T-helper 17 cell (primary cell): ENCODE data around the gene BRINP1. TPM values are rescaled to one million over a fixed set of nuclear protein-coding genes. Genes with fewer than 3 reads are reported as not detected.

Experiments used
- ATAC-seq: fragments of 150-1000 bp; cut with Tn5 transposase; 2 replicates; pipeline ENCODE4 v1.10.0; 2021; ENCODE audit warnings: mild to moderate bottlenecking, moderate library complexity
- DNase-seq, 3 donors: peaks; one replicate each; pipeline versions ENCODE4 v3.0.0 to v3.0.0-alpha.2; 2020 to 2021
- H3K9me3 ChIP-seq: one replicate; pipeline ENCODE4 v1.7.0; 2013; ENCODE audit warnings: low read length, mild to moderate bottlenecking; ENCODE audit not compliant: control insufficient read depth, poor library complexity, severe bottlenecking
- H3K27ac Mint-ChIP-seq: one replicate; pipeline ENCODE4 v1.8.0; 2022; ENCODE audit warnings: mild to moderate bottlenecking, moderate library complexity, mixed read lengths
- H3K27me3 Mint-ChIP-seq: one replicate; pipeline ENCODE4 v1.8.0; 2022; ENCODE audit warnings: mixed read lengths
- H3K36me3 Mint-ChIP-seq: one replicate; pipeline ENCODE4 v1.8.0; 2022; ENCODE audit warnings: low read depth, mixed read lengths
- H3K4me1 Mint-ChIP-seq: one replicate; pipeline ENCODE4 v1.8.0; 2022; ENCODE audit warnings: mild to moderate bottlenecking, mixed read lengths
- H3K4me3 Mint-ChIP-seq: one replicate; pipeline ENCODE4 v1.8.0; 2022; ENCODE audit warnings: mild to moderate bottlenecking, moderate library complexity, mixed read lengths
- total RNA-seq, 4 donors: library from RNA in 2 of 4; stranded (reverse) in 2 of 4; gene quantifications; one replicate each; pipeline ENCODE4 v1.2.3 and lab custom pipeline; 2022 to 2026

Gene BRINP1
- total RNA-seq, 2 donors from 2014 or later = not detected

DNA sequence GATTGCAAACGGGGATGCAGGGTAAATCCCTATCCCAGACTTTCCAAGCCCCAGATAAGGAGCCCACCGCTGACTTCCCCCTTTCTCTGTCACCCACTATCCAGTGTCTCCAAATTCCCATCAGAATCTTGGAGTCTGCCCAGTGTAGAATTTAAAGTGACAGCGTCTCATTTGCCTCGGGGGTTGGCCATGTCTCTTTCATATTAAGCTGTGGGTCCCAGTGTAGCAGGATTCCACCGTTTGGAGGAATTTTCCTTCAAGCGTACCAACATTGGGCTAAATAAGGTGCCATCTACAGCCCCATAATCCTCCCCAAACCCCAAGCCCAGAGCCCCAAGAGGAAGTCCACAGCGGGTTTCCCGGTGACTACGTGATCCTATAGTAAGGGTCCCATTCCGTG is 1.1 kb downstream of the BRINP1 start:
- Mint-ChIP-seq H3K4me1 (no peaks in the 10 kb centered on the region), H3K27ac (no peak overlapping the region), H3K4me3 (no peak overlapping the region), H3K36me3 (no peaks in the 10 kb centered on the region), H3K27me3 (peaks cover 12% of the 10 kb centered on the region)
- DNase-seq (no peak), ATAC-seq (no peak)
- peaks cover 4% of the 10 kb centered on the region for H3K9me3 ChIP-seq

DNA sequence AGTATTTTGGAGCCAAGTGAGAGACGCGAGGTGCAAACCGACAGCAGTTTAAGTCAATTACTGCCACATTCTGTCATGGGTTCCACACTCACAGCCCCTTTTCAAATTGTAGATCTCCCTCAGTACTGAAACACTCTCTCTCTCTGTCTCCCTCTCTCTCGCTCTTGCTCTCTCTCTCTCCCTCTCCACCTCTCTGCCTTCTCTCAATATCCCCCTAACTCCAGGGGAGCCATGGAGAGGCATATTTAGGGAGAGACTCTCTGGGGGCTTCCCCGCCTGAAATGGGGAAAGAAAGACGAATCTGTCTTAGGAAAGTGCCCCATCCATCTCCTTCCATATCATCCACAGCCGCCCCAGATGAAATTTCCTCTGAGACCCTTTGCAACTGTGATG is 1.6 kb downstream of the BRINP1 start:
- peaks cover 4% of the 10 kb centered on the region for H3K9me3 ChIP-seq
- H3K27ac Mint-ChIP-seq = no peak overlapping the region

DNA sequence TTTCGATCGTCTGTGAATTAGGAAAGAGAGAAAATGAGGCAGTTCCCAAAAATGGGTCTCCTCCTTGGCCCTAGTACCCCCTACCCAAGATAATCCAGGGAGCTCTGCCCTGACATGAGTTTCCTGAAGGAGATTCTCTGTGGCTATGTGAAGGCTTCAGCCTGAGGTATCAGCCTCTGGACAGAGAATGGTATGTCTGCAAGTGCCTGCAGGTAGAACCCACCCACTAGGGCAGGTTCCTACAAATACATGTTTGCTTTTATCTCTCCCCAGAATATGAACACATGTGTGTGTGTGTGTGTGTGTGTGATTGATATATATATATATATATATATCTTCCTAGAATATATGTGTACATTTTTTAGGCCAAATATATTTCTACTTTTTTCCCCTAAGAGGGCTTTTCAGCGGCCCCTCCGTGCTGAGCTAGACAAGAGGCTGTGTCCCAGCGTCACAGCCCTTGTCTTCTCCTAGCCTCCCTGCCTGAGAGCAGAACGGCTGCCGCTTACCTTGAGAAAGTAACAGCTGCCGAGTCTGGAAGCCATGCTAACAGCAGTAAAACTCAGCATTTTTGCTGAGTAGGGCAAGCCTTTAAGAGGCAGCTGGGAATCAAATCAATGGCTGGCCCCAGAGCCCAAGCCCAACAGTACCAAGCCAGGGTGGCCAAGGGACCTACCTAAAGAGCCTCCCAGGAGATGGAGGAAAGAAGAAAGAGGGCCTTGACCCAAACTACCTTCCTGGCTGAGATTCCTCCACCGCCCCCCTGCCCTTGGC is 2.1 kb downstream of the BRINP1 start:
- no peak overlapping the region for H3K27ac Mint-ChIP-seq
- H3K9me3 ChIP-seq = peaks cover 4% of the 10 kb centered on the region
- ATAC-seq = no peak
- no peaks in the 10 kb centered on the region for H3K4me1 Mint-ChIP-seq
- no peak overlapping the region for H3K4me3 Mint-ChIP-seq
- H3K27me3 Mint-ChIP-seq = peaks cover 12% of the 10 kb centered on the region
- DNase-seq = no peak
- H3K36me3 Mint-ChIP-seq = no peaks in the 10 kb centered on the region

More for the DNA sequence above, 1.6 kb downstream of the BRINP1 start:
- no peaks in the 10 kb centered on the region for H3K36me3 Mint-ChIP-seq
- no peak overlapping the region for H3K4me3 Mint-ChIP-seq
- peaks cover 12% of the 10 kb centered on the region for H3K27me3 Mint-ChIP-seq
- no peak for DNase-seq
- no peaks in the 10 kb centered on the region for H3K4me1 Mint-ChIP-seq
- no peak for ATAC-seq

DNA sequence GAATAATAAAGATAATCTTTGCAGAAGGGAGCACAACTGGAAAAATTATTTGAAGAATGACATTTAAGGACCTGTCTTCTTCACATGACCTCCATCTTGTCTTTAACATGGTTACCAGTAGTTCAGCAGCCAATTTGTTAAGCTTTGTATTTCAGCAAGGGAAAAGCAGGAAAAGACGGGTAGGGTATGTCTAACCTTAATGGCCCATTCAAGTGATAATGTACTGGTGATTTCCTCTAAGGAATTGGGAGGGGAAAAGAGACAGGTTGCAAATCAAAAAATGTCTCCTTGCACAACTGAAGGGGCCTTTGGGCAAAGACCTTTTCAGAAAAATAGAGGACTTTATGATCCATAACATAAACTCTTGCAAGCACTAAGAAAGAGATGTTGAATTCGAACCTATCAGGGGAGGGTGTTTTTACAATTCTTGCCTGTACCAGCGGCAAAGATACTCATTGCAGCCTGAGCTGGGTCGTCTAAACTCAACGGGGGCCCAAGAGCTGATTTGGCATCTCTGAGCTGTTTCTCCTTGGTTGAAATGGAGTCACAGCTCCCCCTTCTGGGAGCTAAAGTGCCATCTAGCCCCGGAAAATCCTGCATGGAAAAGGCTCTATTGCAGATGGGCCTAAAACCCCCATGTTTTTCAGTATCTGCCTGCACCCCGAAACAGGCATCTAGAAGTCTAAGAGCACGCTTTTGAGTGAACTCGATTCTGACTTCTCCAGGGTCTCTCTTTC is 3.8 kb downstream of the BRINP1 start:
- Mint-ChIP-seq H3K4me3 (no peak overlapping the region), H3K4me1 (no peaks in the 10 kb centered on the region), H3K36me3 (no peaks in the 10 kb centered on the region), H3K27me3 (peaks cover 12% of the 10 kb centered on the region), H3K27ac (no peak overlapping the region)
- no peaks in the 10 kb centered on the region for H3K9me3 ChIP-seq
- DNase-seq (no peak), ATAC-seq (no peak)

DNA sequence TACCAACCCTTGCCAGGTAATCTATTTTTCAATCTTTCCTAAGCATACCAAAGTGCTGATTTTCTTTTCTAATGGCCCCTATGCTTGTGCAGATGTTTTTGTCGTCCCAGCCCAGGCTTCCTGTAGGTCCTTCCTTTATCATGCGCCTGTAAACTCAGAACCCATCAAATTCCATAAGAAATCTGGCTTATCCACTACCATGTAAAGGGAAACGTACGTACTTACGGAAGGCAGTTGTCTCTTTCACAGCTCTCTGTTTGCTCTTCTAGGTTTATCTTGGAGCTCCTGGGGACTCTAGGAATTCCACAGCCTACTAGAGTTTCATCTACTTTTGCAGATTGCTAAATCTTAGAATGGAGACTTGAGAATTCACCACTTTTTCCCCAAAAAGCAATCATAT is 9.0 kb downstream of the BRINP1 start:
- Mint-ChIP-seq H3K4me3 (no peak overlapping the region), H3K27ac (no peak overlapping the region), H3K4me1 (no peaks in the 10 kb centered on the region), H3K36me3 (no peaks in the 10 kb centered on the region), H3K27me3 (no peaks in the 10 kb centered on the region)
- ATAC-seq = no peak
- DNase-seq = no peak
- H3K9me3 ChIP-seq = no peaks in the 10 kb centered on the region

DNA sequence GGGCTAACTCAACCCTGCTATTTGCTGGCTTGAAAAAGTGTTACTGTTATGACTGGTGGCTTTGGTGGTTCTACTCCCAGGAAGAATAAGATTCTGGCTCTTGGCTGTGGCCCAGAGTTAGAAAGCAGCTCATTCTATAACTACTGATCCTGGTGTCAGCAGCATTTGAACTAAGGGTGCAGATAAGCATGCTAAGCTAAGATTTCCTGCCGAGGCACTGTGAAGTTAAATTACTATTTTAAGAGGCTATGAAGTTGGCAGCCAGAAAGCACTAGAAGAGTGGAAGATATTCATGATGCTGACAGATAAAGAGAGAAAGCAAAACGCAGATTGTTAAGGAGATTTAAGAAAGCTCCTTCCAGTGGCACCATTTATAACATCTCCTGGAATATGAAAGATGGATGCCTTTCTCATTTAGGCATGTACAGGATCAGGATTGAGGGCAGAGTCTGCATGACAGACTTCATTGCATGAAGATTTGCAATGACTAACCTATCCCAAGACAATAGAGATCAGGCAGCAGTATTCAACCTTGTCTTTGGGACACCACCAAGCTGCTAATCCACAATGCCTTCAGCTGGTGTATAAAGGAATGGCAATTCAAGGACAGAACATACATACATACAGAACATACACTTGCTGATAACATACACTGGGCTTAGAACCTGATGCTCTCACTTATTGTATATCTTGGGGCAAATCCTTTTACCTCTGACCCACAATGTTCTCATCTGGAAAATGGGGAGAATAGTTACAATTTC is 11.7 kb downstream of the BRINP1 start:
- DNase-seq (no peak), ATAC-seq (no peak)
- no peak overlapping the region for H3K27ac Mint-ChIP-seq
- H3K4me3 Mint-ChIP-seq = no peak overlapping the region
- H3K27me3 Mint-ChIP-seq = no peaks in the 10 kb centered on the region
- no peaks in the 10 kb centered on the region for H3K4me1 Mint-ChIP-seq
- H3K9me3 ChIP-seq = no peaks in the 10 kb centered on the region
- H3K36me3 Mint-ChIP-seq = no peaks in the 10 kb centered on the region

DNA sequence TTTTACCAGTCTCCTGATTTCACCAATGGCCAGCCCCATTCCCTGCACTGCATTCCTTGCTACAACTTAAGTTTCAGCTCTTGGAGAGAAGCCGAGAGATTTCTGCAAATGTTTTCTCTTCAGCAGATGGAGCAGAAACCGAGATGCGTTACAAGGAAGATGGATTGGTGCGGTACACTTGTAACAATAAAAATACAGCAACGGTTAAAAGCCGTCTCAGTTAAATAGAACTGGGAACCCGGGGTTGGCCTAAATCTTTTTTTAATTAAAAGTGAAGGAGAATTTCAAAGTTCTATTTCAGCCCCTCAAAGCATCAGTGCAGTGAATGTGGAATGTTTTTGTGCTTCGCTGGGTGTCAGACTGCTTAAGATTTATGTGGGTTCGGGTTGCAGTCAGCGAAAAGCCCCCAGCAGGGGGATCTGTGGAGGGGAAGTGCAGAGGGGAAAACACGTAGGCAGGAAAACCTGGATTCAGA is 19.8 kb downstream of the BRINP1 start:
- DNase-seq = no peak
- ATAC-seq = no peak
- H3K27ac Mint-ChIP-seq = no peak overlapping the region
- no peaks in the 10 kb centered on the region for H3K4me1 Mint-ChIP-seq
- H3K36me3 Mint-ChIP-seq = no peaks in the 10 kb centered on the region
- H3K4me3 Mint-ChIP-seq = no peak overlapping the region
- no peaks in the 10 kb centered on the region for H3K27me3 Mint-ChIP-seq
- H3K9me3 ChIP-seq = no peaks in the 10 kb centered on the region

DNA sequence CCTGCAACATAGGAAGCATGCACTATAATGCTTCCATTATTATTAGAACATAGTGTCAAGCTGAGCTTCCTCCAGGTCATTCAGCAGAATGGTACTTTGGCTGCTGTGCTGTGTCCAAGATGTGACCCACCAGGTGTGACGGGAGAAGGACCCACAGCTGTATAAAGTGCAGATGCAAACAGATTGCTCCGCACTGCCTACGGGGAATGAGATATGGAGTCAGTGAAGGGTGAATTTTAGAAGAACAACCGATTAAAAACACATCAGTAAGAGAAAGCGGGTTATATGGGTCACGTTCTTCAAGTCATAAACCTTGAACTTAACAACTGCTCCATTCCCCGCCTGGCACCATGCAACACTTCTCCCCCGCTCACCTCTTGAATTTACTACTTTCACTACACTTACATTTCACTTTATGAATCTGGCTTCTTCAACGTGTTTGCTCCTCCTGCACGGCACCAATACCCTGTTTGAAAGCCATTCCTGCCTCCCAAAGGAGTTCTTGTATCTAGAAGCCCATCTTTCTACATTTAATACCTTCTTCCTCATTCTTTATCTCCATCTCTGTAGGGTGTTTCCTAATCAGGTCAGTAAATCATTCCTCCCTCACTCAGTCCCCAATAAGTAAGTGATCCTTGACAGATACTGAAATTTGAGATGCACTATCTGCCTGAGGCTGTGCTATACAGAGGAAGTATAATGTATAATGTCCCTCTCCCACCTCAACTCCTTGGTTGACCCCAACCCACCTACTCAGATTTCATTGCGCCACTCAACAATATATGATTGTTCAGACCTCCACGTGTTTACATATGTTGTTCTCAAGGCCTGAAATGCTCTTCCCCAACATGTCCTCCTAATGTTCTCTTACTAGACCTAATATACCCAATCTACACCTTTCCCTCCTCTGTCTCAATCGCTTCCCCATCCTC is 25.9 kb downstream of the BRINP1 start:
- no peaks in the 10 kb centered on the region for H3K27me3 Mint-ChIP-seq
- no peak overlapping the region for H3K4me3 Mint-ChIP-seq
- no peaks in the 10 kb centered on the region for H3K4me1 Mint-ChIP-seq
- no peak for DNase-seq
- H3K27ac Mint-ChIP-seq = no peak overlapping the region
- no peaks in the 10 kb centered on the region for H3K9me3 ChIP-seq
- no peak for ATAC-seq
- no peaks in the 10 kb centered on the region for H3K36me3 Mint-ChIP-seq

DNA sequence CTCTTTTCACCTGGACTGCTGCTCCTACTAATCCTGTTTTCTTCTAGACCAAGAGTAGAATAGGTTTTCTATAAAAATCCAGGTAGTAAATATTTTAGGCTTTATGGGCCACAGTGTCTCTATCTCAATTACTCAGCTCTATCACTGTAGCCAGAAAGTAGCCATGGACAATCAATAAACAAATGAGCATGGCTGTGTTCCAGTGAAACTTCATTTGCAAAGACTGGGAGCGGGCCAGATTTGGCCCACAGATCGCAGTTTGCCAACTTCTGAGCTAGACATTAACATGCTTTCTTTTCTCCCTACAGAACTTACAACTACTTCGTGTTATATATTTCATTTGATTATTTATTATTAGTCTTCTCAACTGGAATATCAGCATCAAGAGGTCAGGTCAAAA is 30.2 kb downstream of the BRINP1 start:
- Mint-ChIP-seq H3K4me3 (no peak overlapping the region), H3K27ac (no peak overlapping the region), H3K27me3 (no peaks in the 10 kb centered on the region), H3K4me1 (no peaks in the 10 kb centered on the region), H3K36me3 (no peaks in the 10 kb centered on the region)
- H3K9me3 ChIP-seq = no peaks in the 10 kb centered on the region
- ATAC-seq = no peak
- DNase-seq = no peak

DNA sequence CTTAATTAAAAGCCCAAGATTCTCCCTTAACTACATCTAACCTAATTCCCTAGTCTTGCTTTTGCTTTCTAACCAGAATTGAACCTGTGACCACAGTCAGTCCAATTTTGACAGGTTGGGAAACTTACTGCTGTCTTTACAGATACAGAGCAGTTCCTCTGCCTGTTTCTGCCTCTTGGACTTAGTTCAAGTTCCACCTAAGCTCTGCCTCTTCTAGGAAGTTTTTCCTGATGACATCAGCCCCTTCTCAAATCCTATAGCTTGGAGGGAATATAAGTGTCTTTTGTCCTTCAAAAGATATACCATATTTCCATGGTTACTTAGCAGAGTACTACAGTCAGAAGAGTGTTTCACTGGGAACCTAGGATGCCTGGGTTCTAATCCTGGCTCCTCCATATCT is 31.7 kb downstream of the BRINP1 start:
- Mint-ChIP-seq H3K27ac (no peak overlapping the region), H3K36me3 (no peaks in the 10 kb centered on the region), H3K4me1 (no peaks in the 10 kb centered on the region), H3K27me3 (no peaks in the 10 kb centered on the region), H3K4me3 (no peak overlapping the region)
- ATAC-seq (no peak), DNase-seq (no peak)
- H3K9me3 ChIP-seq = no peaks in the 10 kb centered on the region

DNA sequence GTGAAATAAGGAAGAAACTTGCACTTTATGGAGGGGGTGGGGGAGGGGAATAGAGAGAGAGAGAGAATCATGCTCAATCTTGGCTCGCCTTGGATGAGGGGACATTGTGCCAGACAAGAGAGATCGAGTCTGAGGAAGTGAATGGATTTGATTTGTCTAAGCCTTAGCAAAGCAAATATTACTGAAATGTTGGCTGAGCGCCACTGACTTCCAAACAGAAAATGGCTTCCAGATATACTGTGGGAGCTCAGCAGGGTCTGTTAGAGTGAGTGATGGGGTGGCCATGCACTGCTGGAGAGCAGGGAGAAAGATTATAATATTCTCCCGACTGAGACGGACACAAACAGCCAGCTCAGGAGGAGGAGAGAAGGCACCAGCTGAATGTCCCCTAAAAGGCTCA is 34.5 kb downstream of the BRINP1 start:
- no peaks in the 10 kb centered on the region for H3K9me3 ChIP-seq
- no peak overlapping the region for H3K27ac Mint-ChIP-seq
- no peak overlapping the region for H3K4me3 Mint-ChIP-seq
- no peaks in the 10 kb centered on the region for H3K36me3 Mint-ChIP-seq
- no peaks in the 10 kb centered on the region for H3K4me1 Mint-ChIP-seq
- DNase-seq (no peak), ATAC-seq (no peak)
- H3K27me3 Mint-ChIP-seq = no peaks in the 10 kb centered on the region

DNA sequence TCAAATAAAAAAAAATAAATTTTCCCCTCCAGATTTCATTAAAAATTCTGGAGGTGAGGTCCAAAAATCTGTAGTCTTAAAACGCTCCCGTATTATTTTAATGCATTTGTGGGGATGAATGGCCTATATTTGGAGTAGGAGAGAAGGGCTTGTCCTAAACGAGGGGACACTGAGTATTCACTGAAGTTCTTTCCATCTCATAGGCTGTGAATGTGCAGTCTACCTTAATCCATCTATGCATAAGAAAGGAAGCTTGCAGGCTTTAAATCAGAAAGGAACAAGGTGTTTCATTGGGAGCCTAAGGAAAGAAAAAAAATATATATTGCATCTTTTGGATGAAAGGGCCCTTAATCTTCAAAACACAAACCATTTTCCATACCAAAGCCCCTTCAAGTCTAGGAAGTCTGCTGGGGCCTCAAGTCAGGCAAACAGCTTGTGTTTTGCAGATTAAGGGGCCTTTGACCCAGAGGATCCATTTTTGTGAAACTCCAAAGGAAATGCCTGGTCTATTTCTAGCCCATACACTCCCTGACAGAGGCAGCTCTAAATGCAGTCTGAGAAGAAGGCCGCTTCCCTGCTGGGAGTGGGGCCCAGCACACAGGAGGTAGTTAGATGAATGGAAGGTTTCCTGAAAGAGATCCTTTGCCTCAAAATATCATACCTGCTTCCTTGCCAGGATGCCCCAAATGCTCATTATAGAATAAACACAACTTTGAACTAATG is 35.6 kb downstream of the BRINP1 start:
- ATAC-seq (no peak), DNase-seq (no peak)
- no peak overlapping the region for H3K4me3 Mint-ChIP-seq
- no peak overlapping the region for H3K27ac Mint-ChIP-seq
- no peaks in the 10 kb centered on the region for H3K27me3 Mint-ChIP-seq
- H3K4me1 Mint-ChIP-seq = no peaks in the 10 kb centered on the region
- H3K36me3 Mint-ChIP-seq = no peaks in the 10 kb centered on the region
- H3K9me3 ChIP-seq = no peaks in the 10 kb centered on the region
